Type B pancreatic cell (in vitro differentiated cells): Measurements from ENCODE around the gene BCL2L11. TPM values are rescaled to one million over a fixed set of nuclear protein-coding genes. Genes with fewer than 3 reads are reported as not detected.

ENCODE experiments used
- DNase-seq: peaks from one replicate; pipeline ENCODE4 v3.0.0; 2021; ENCODE audit warnings: mixed read lengths; ENCODE audit not compliant: unreplicated experiment; ENCODE audit errors: extremely low spot score
- H3K27ac Mint-ChIP-seq: 2 replicates; pipeline ENCODE4 v1.8.0; 2021; ENCODE audit warnings: mild to moderate bottlenecking, mixed read lengths
- H3K27me3 Mint-ChIP-seq: 2 replicates; pipeline ENCODE4 v1.8.0; 2021; ENCODE audit warnings: mixed read lengths
- H3K36me3 Mint-ChIP-seq: 2 replicates; pipeline ENCODE4 v1.8.0; 2021; ENCODE audit warnings: mixed read lengths
- H3K4me1 Mint-ChIP-seq: one replicate; pipeline ENCODE4 v1.8.0; 2021; ENCODE audit warnings: mixed read lengths; ENCODE audit not compliant: unreplicated experiment
- H3K4me3 Mint-ChIP-seq: 2 replicates; pipeline ENCODE4 v1.8.0; 2021; ENCODE audit warnings: mild to moderate bottlenecking, mixed read lengths
- H3K9me3 Mint-ChIP-seq: 2 replicates; pipeline ENCODE4 v1.8.0; 2021; ENCODE audit warnings: mixed read lengths
- CTCF ChIP-seq: fragments of 200-600 bp; sonication (generic); conservative IDR thresholded peaks from 2 replicates; pipeline ENCODE4 v1.5.0; 2021; ENCODE audit warnings: antibody characterized with exemption, mild to moderate bottlenecking
- total RNA-seq: library from RNA; stranded (reverse); gene quantifications from 2 replicates; pipeline ENCODE4 v1.2.1, GENCODE V29; 2021; ENCODE audit warnings: low replicate concordance

The BCL2L11 gene
- total RNA-seq, 1 donor from 2014 or later, result 29.2 TPM

GRCh38 chr2:111157798-111158197 is 37.1 kb downstream of the BCL2L11 start:
- Mint-ChIP-seq H3K9me3 (no peaks in the 10 kb centered on the region), H3K4me3 (no peak overlapping the region), H3K36me3 (peaks cover 40% of the 10 kb centered on the region), H3K4me1 (peaks cover 50% of the 10 kb centered on the region), H3K27me3 (no peaks in the 10 kb centered on the region), H3K27ac (no peak overlapping the region)
- DNase-seq, result no peak
- no peak for TF ChIP-seq CTCF

- no peak for DNase-seq
- Mint-ChIP-seq H3K4me1 (peaks cover 55% of the 10 kb centered on the region), H3K27ac (no peak overlapping the region), H3K36me3 (peaks cover 38% of the 10 kb centered on the region), H3K27me3 (no peaks in the 10 kb centered on the region), H3K9me3 (no peaks in the 10 kb centered on the region), H3K4me3 (no peak overlapping the region)
- no peak for TF ChIP-seq CTCF
Observed at GRCh38 chr2:111159641-111160040, 38.9 kb downstream of the BCL2L11 start.

- Mint-ChIP-seq H3K27me3 (no peaks in the 10 kb centered on the region), H3K4me1 (peaks cover 45% of the 10 kb centered on the region)
- no peak for DNase-seq
Observed at GRCh38 chr2:111160758-111161157, 40.0 kb downstream of the BCL2L11 start.

GRCh38 chr2:111161971-111162370 is 41.3 kb downstream of the BCL2L11 start:
- DNase-seq, result no peak
- no peak overlapping the region for H3K27ac Mint-ChIP-seq
- no peaks in the 10 kb centered on the region for H3K9me3 Mint-ChIP-seq
- no peaks in the 10 kb centered on the region for H3K27me3 Mint-ChIP-seq
- H3K4me1 Mint-ChIP-seq, result peaks cover 35% of the 10 kb centered on the region
- peaks cover 31% of the 10 kb centered on the region for H3K36me3 Mint-ChIP-seq
- no peak for TF ChIP-seq CTCF
- H3K4me3 Mint-ChIP-seq, result no peak overlapping the region

More at GRCh38 chr2:111160758-111161157, 40.0 kb downstream of the BCL2L11 start:
- H3K9me3 Mint-ChIP-seq, result no peaks in the 10 kb centered on the region
- H3K4me3 Mint-ChIP-seq, result no peak overlapping the region
- H3K36me3 Mint-ChIP-seq, result peaks cover 42% of the 10 kb centered on the region
- no peak overlapping the region for H3K27ac Mint-ChIP-seq
- no peak for TF ChIP-seq CTCF

GRCh38 chr2:111162718-111163331 is 42.1 kb downstream of the BCL2L11 start:
- Mint-ChIP-seq H3K4me3 (peak overlapping the region; percentile 37), H3K36me3 (peaks cover 30% of the 10 kb centered on the region), H3K9me3 (no peaks in the 10 kb centered on the region), H3K27ac (no peak overlapping the region), H3K27me3 (no peaks in the 10 kb centered on the region), H3K4me1 (peaks cover 33% of the 10 kb centered on the region)
- no peak for DNase-seq
- TF ChIP-seq CTCF, result no peak
